Cortex of kidney (tissue), 1 donor: ENCODE results near the gene SREK1.
A peak's percentile ranks its signal among the peaks of the same experiment; 100 is the strongest.
"Not testable (repeated sequence)": the region's sequence is repeated elsewhere in the genome, so short reads cannot be mapped to it uniquely, and the experiment has no call there.

Experiments used
- DNase-seq: peaks from one replicate; lab custom pipeline; 2025; lab: John Stamatoyannopoulos, UW

The SREK1 gene

GRCh38 chr5:66144074-66144833 is at the start of gene SREK1:
Gene SREK1 (plus strand): TSS chr5:66144300. CDS start chr5:66144377, 77 bp downstream.
- DNase-seq, result peak; percentile 75

- no peak for DNase-seq
These were observed 43.2 kb upstream of the SREK1 start for GRCh38 chr5:66100851-66101250.

GRCh38 chr5:66113160-66113559 is 30.9 kb upstream of the SREK1 start:
- DNase-seq, result no peak

- DNase-seq, result no peak
These were observed 25.8 kb upstream of the SREK1 start for GRCh38 chr5:66118304-66118703.

GRCh38 chr5:66122379-66123034 is 21.6 kb upstream of the SREK1 start:
- no peak for DNase-seq

GRCh38 chr5:66129144-66129543 is 15.0 kb upstream of the SREK1 start:
- DNase-seq, result no peak

GRCh38 chr5:66130493-66130892 is 13.6 kb upstream of the SREK1 start:
- no peak for DNase-seq

- no peak for DNase-seq
These were observed 9.7 kb upstream of the SREK1 start for GRCh38 chr5:66134407-66134861.

GRCh38 chr5:66136053-66136452 is 8.0 kb upstream of the SREK1 start:
- no peak for DNase-seq

GRCh38 chr5:66136944-66137343 is 7.2 kb upstream of the SREK1 start:
- not testable (repeated sequence) for DNase-seq

- DNase-seq, result no peak
These were observed 5.3 kb upstream of the SREK1 start for GRCh38 chr5:66138637-66139317.

GRCh38 chr5:66139318-66139712 is 4.8 kb upstream of the SREK1 start:
- DNase-seq, result no peak

- no peak for DNase-seq
These were observed 1.7 kb upstream of the SREK1 start for GRCh38 chr5:66142417-66142816.

GRCh38 chr5:66143473-66144073 is 527 bp upstream of the SREK1 start:
- no peak for DNase-seq

GRCh38 chr5:66144834-66145390 is 812 bp downstream of the SREK1 start:
- DNase-seq, result no peak

GRCh38 chr5:66145737-66146136 is 1.6 kb downstream of the SREK1 start:
- DNase-seq, result no peak

- no peak for DNase-seq
These were observed 5.8 kb downstream of the SREK1 start for GRCh38 chr5:66149950-66150349.

GRCh38 chr5:66151030-66151429 is 6.9 kb downstream of the SREK1 start:
- no peak for DNase-seq

- DNase-seq, result no peak
These were observed 7.4 kb downstream of the SREK1 start for GRCh38 chr5:66151491-66151890.

GRCh38 chr5:66157046-66157445 is 12.9 kb downstream of the SREK1 start:
- no peak for DNase-seq

- no peak for DNase-seq
These were observed 17.3 kb downstream of the SREK1 start for GRCh38 chr5:66161356-66161755.
